ENCODE measurements around the gene NPTN.
"Not testable (repeated sequence)": the region's sequence is repeated elsewhere in the genome, so short reads cannot be mapped to it uniquely, and the experiment has no call there.

NPTN gene

DNA sequence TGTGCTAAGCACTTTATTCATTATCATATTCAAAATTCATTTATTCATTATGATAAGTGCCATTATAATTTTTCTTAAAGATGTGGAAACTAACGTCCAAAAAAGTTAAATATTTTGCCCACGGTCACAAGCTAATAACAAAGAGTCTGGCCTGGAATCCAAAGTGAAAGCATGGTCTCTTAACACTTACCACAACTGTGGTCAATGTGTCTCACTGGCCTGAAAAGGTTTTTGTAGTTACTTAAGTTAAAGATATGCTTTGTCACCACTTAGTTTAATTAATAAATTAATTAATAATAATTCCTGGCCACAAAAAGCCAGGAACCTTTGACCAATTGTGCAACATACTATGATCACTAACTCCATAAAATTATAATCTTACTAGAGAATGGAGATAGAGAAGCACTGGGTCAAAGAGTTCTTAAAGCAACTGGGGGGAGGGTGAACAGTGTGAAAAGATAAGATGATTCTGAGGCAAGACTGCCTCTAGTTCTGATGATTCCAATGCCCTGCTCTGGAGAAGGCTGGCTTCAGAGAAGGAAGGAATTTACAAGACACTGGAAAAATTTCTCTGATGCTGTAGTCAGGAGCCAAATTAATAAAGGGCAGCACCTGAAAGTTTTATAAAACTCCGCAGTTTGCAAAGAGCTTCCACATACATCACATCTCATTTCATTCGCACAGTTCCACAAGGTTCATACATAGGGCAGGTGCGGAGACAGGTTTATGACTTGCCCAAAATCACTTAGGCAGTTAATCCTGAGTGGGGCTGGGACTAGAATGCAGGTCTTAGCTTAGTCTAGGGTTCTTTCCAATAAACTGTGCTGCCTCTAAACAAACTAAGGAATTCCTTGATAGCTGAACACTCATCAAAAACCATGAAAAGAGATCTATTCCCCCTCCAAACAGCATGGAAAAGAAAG lies 32.5 kb downstream of the NPTN start:
- no peak for DNase-seq (ENCODE audit: low read depth)

DNA sequence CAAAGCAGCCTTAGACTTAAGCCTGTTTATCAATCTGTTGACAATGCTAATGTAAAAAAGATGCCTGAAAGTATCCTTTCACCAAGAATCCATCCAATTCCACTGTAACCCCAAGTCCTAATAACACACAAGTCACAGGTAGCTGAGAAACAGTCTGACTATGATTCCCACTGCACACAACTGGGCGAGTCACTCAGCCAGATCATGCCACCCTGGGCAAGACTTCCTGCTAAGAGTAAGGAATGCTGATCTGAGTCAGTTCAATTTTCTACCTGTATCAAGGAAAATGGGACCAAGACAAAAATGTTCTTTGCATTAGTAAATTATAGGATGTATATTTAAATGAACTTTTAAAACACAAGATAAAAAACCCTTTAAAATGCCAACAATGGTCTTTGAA lies 33.3 kb downstream of the NPTN start:
- no peak for DNase-seq (ENCODE audit: low read depth)

DNA sequence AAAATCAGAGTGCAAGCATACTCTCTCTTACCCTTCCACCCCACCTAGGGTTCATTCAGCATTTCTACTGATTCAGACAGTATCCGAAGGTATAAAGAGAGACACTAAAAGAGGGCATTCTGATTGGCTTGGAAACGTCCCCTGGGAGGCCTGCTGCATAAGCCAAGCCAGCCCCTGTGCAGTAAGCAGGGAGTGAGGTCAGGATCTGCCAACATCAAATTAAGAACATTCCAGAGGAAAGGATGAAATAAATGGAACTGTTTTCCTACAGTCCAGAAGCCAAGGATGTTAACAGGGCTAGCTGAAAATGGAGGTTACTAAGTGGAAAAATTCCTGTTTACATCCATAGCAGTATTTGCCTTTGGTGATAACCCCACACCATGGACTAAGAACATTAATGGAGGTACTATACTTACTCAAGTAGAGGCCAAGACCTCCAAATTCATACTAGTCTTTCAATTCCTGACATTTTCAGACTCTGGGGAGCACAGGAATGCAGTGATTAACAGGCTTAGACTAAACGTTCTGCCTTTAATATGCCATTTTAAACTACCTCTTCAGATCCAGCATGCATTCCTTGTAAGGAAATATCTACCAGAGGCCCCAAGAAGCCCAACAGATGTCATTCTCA lies 34.5 kb downstream of the NPTN start:
- DNase-seq (ENCODE audit: low read depth), result no peak

DNA sequence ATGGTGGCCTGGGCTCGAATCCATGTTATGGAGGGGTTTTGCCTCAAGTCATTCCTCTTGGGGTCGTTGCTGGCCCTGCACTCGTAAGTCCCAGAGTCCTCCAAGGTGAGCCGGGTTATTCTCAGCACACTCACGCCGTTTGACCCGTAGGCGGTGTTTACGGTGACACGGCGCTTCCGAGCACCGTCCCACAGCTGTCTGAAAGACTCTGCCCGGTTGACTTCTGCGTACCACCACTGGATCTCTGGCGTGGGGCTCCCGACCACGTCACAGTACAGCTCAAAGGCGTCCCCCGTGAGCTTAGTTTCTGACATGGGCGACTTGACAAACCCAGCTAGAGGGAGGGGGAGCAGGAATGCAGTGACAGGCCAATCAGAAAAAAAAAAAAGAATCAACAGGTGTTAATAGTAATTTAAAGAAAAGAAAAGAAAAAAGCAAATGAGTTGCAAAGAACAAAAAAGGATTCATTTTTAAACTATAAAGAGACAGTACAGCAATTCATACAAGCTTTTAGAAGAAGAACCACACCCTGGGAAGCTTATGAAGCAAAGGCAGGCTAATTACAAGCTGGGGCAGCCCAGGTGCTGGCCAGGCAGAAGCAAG lies 36.1 kb downstream of the NPTN start:
- DNase-seq (ENCODE audit: low read depth), result no peak

DNA sequence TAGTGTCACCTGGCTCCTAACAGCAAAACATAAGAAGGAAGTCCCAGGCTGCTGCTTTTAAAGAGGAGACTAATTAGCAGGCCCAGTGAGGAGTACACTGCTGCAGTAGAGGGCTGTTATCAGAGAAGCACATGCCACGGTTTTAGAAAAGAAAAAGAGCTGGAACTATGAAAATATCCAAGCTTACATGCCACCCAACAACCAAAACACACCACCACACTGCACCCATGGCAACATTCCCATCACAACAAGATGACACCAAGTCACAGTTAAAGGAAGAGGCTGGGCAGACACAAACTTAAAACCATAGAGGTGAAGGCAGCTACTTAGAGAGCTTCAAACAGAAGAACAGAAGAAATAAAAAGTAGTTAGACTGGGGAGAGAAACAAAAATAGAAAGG lies 37.0 kb downstream of the NPTN start:
- no peak for DNase-seq (ENCODE audit: low read depth)

DNA sequence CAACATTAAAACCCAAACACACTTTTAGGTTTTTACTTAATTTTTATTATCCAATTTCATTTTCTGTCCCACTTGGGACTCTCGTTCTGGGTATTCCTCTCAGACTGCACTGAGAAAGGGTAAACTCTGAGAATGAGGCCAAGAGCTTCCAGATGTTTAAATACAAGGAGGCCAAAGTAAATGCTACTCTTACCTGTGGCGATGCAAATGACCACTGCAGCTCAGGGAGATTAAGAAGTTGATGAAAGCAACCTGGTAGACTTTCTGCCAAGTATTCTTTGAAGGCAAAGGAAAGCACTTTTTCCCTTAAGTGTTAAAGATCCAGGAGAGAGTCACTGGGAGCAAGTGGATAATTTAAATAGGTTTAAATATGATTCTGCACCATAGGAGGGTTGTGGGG lies 39.1 kb downstream of the NPTN start:
- no peak for DNase-seq (ENCODE audit: low read depth)

DNA sequence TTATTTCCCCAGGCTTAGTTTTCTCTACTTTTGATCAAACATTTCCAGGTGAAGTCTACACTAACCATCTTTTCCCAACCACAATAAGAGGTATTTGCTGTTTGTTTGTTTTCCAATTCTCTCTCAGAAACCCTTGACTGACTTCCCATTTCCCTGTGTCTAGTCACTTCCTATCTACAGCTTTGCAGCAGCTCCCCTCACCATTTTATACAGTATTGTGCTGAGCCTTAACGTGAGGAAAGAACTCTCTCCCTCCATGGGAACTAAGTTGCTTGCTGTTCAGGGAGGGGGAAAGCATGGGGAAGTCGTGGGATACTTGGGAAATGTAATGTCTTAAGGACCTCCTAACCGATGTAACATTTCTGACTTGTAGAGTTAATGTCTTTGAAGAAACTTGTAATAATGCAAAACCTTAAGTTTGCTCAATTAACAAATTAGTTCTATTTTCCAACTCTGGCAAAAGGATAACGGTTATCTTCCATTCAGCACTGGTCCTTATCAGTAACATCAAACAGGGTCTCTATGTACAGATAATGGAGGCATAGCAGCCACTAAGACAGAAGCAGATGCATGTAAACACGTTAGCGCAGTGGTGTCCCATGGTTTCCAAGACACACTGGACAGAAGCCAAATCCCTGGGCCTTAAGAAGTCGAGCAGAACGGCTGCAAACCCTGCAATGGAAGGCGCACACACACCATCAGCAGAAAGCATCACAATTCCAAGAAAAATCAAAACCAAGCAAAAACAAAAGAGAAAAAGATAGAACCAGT lies 39.7 kb downstream of the NPTN start:
- no peak for DNase-seq (ENCODE audit: low read depth)

DNA sequence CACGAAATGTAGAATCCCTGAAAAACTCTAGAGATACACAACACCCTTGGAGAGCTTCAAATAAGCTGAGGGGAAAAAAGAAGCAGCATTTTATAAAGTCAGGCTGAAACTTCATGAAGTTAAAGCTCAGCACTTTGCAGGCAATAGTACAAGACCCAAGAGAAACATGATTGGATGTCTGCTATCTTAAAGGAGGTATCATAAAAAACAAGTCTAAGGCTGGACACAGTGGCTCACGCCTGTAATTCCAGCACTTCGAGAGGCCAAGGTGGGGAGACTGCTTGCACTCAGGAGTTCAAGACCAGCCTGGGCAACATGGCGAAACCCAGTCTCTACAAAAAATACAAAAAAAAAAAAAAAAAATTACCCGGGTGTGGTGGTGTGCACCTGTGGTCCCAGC lies 42.9 kb downstream of the NPTN start:
- no peak for DNase-seq (ENCODE audit: low read depth)

DNA sequence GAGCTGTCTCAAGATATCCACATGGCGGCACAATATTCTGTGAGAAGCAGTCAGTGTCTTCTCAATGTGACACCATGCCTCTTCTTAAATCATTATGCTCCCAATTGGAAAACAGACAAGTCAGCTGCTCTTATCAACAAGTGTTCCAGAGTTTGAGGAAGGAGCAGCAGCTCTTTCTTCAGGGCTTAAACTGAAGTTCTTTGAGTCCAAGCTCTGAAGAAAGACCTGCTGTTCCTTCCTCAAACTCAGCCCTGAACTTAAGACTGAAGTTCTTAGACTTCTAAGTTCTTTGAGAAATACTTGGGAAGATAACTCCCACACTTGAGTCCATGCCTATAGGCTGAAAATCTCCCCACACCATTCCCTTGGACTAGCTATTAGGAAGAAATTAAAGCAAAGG lies 43.4 kb downstream of the NPTN start:
- no peak for DNase-seq (ENCODE audit: low read depth)

GRCh38 chr15:73585871-73586654 lies 47.1 kb downstream of the NPTN start:
- DNase-seq (ENCODE audit: low read depth), result no peak

GRCh38 chr15:73584699-73585420 lies 48.3 kb downstream of the NPTN start:
- no peak for DNase-seq (ENCODE audit: low read depth)

DNA sequence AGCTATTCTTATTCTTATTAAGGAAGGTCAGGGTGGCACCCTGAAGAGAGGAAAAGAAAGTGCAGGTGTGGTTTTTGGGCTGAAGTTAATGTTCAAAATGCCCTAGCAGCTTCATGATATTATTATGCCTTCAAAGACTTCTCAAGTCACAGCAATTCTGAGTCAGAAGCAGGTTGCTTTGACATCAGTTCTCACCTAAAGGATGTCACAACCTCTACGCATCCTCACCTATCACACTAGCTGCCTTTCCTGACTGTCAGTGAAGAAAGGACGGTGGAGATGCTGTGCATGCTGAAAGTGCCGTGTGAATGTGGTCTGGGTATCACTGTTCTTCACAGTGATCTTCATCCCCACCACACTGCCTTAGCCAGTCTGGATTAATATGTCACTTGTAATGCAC lies 49.6 kb downstream of the NPTN start:
- no peak for DNase-seq (ENCODE audit: low read depth)

DNA sequence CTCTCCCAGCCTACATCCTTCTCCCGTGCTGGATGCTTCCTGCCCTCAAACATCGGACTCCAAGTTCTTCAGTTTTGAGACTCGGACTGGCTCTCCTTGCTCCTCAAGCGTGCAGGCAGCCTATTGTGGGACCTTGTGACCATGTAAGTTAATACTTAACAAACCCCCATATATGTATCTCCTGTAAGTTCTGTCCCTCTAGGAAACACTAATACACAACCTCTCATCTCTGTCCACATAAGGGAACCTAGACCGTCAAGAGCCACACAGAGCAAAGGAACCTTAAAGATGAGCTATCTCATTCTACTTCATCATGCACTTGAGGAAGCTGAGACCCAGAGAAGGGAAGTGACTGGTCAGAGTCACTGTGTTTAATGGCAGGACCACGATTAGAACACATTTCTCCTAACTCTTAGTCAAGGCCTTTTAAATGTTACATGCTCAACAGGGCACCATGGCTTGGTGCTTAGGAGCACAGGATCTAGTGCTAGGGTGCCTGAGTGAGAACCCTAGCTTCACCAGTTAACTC lies 50.3 kb downstream of the NPTN start:
- DNase-seq (ENCODE audit: low read depth), result no peak

DNA sequence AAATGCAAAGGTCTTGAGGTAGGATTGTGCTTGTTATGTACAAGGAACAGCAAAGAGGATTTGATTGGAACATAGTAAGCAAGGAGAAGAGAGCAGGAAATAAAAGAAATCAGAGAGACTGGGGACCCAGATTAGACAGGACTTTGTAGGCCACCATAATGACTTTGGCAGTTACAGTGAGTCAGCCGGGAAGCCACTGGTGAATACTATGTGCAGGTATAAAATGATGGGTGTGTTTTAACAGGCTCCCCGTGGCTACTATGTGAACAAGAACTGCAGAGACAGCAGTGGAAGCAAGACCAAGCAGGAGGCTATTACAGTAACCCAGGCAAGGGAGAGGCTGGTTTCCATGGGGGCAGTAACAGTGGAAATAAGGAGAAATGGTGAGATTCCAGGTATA lies 55.2 kb downstream of the NPTN start:
- DNase-seq (ENCODE audit: low read depth), result no peak

GRCh38 chr15:73577593-73577992 lies 55.6 kb downstream of the NPTN start:
- not testable (repeated sequence) for DNase-seq (ENCODE audit: low read depth)

DNA sequence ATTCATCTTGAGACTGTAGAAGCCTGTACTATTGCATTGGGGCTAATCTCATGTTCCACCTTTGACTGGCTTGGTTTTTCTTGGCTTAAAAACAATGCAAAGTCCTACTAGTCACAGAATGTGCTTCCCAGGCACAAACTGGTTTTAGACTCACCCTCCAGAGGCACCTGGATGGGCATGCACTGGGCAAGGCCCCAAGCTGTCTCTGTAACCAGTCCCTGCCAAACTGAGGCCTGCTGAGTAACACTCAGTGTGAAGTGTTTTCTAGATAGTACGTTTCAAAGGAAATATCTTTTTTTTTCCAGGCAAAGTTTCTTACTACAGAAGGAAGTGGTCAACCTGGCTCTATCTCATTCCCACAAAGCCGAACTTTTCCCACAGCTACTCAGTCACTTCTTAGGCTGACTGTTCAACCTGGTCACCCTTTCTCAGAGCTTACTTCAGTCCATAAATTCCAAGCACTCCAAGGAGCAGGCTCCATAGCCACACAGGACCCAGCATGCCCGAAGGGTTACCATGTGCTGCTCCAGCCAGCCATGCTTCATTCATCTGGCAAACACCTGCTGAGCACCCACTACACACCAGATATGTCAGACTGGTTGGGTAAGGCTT lies 57.4 kb downstream of the NPTN start:
- DNase-seq (ENCODE audit: low read depth), result no peak

DNA sequence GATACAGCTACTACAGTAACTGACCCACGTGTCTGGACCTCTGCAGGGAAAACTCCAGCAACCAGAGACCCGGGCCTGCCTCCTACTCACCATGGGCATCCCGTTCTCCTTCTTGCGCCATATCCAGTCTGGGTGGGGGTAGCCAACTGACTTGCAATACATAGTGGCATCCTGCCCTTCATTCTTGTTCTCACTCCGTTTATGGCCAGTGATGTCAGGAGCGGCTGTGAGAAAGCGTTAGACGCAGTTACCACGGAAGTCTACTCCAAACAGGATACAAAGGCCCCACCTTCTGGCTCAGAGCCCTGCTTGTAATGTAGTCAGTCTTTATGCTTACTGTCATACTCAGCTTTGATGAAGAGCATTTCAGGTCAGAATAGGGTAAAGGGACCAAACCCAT lies 59.6 kb downstream of the NPTN start:
- DNase-seq (ENCODE audit: low read depth), result no peak

DNA sequence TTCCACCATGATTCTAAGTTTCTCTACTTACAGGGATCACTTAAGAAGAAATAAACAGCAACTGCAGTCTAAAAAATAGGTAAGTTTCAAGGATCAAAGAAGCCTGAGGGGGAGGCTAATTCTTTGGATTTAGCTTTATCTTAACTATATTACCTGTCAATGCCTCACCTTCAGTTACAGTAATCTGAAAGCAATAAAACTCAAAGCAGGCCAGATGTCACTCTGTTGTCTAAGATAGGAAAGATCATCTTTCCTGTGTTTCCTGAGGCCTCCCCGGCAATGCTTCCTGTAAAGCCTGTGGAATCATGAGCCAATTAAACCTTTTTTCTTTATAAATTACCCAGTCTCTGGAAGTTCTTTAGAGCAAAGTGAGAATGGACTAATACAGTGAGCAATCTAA lies 60.2 kb downstream of the NPTN start:
- no peak for DNase-seq (ENCODE audit: low read depth)

GRCh38 chr15:73572296-73572695 lies 60.9 kb downstream of the NPTN start:
- DNase-seq (ENCODE audit: low read depth), result no peak

- no peak for DNase-seq (ENCODE audit: low read depth)
These were observed 61.8 kb downstream of the NPTN start for GRCh38 chr15:73571346-73571745.
